ENCODE data around the gene MED13. TPM values are rescaled to one million over a fixed set of nuclear protein-coding genes. Genes with fewer than 3 reads are reported as not detected.

The MED13 gene
- total RNA-seq, 1 experiment from 2014 or later: 96.0 TPM

- ChIA-PET RAD21 (ENCODE audit: low non-redundant PET in 1 of 2, low total read pairs in 2 of 2, uncharacterized antibody in 2 of 2, unreplicated experiment in 2 of 2) (no interaction called here), CTCF (no interaction called here), POLR2A (no interaction called here)
- Histone ChIP-seq H3K4me1 (ENCODE audit: control insufficient read depth in 1 of 2, insufficient read depth in 2 of 2, low read length in 2 of 2) (no peaks in the 10 kb centered on the region), H2AFZ (ENCODE audit: low read depth, low read length, poor library complexity, severe bottlenecking) (no peak overlapping the region), H3K27ac (ENCODE audit: low read depth, low read length) (no peak overlapping the region), H3K9me2 (ENCODE audit: insufficient read depth) (no peaks in the 10 kb centered on the region), H3K27me3 (ENCODE audit: insufficient read depth, low read length) (no peaks in the 10 kb centered on the region), H4K20me1 (ENCODE audit: insufficient read depth) (no peaks in the 10 kb centered on the region), H3K36me3 (ENCODE audit: control insufficient read depth in 1 of 2, insufficient read depth in 2 of 2, low read length in 2 of 2) (no peaks in the 10 kb centered on the region), H3K9me3 (ENCODE audit: control insufficient read depth in 1 of 2, insufficient read depth in 1 of 2, low read depth in 1 of 2, low read length in 2 of 2) (no peaks in the 10 kb centered on the region), H3K9ac (ENCODE audit: low read length) (no peak overlapping the region), H3K79me2 (ENCODE audit: insufficient read depth, low read length) (no peaks in the 10 kb centered on the region), H3K4me3 (replicated peaks in 1 of 2; ENCODE audit: low read depth in 1 of 2, low read length in 2 of 2) (no peak overlapping the region), H3K4me2 (ENCODE audit: low read length) (no peak overlapping the region)
- intact Hi-C loops (cut with micrococcal nuclease): no loop called here
- no TSS peak for BruUV-seq (replicated peaks)
- TF ChIP-seq JUND (IDR thresholded peaks at IDR 0.05): no peak
- no peak for TF ChIP-seq CBX3 (IDR thresholded peaks at IDR 0.05; ENCODE audit: low read depth)
- TF ChIP-seq TCF7L2 (IDR thresholded peaks at IDR 0.05; ENCODE audit: borderline replicate concordance, extremely low read depth, insufficient read depth, insufficient read length): no peak
- no peak for TF ChIP-seq ZBTB33 (IDR thresholded peaks at IDR 0.05; ENCODE audit: extremely low read depth, insufficient replicate concordance, low read length)
- TF ChIP-seq CEBPB (IDR thresholded peaks at IDR 0.05; ENCODE audit: low read depth): no peak
- TF ChIP-seq RAD21 (IDR thresholded peaks at IDR 0.05; ENCODE audit: low read depth): no peak
- ATAC-seq (no peak), DNase-seq (ENCODE audit: low read depth, low spot score) (no peak)
Observed at GRCh38 chr17:62085511-62086408, 20.7 kb upstream of the MED13 start.

GRCh38 chr17:62084585-62084984 is 19.5 kb upstream of the MED13 start:
- H3K9me3 ChIP-seq (ENCODE audit: control insufficient read depth in 1 of 2, insufficient read depth in 1 of 2, low read depth in 1 of 2, low read length in 2 of 2): no peaks in the 10 kb centered on the region
- no peak overlapping the region for H3K9ac ChIP-seq (ENCODE audit: low read length)
- POLR2A ChIA-PET: no interaction called here
- H3K9me2 ChIP-seq (ENCODE audit: insufficient read depth): no peaks in the 10 kb centered on the region
- H3K36me3 ChIP-seq (ENCODE audit: control insufficient read depth in 1 of 2, insufficient read depth in 2 of 2, low read length in 2 of 2): no peaks in the 10 kb centered on the region
- no peak overlapping the region for H3K27ac ChIP-seq (ENCODE audit: low read depth, low read length)
- BruUV-seq (replicated peaks): no TSS peak
- intact Hi-C loops (cut with micrococcal nuclease): no loop called here
- H3K4me2 ChIP-seq (ENCODE audit: low read length): no peak overlapping the region
- no peaks in the 10 kb centered on the region for H3K27me3 ChIP-seq (ENCODE audit: insufficient read depth, low read length)
- no peaks in the 10 kb centered on the region for H3K79me2 ChIP-seq (ENCODE audit: insufficient read depth, low read length)
- no peak overlapping the region for H2AFZ ChIP-seq (ENCODE audit: low read depth, low read length, poor library complexity, severe bottlenecking)
- no peaks in the 10 kb centered on the region for H4K20me1 ChIP-seq (ENCODE audit: insufficient read depth)
- CTCF ChIA-PET: no interaction called here
- H3K4me3 ChIP-seq (replicated peaks in 1 of 2; ENCODE audit: low read depth in 1 of 2, low read length in 2 of 2): no peak overlapping the region
- H3K4me1 ChIP-seq (ENCODE audit: control insufficient read depth in 1 of 2, insufficient read depth in 2 of 2, low read length in 2 of 2): no peaks in the 10 kb centered on the region
- DNase-seq (ENCODE audit: low read depth, low spot score): no peak
- ATAC-seq: no peak; the same call in 1 of the 2 replicates
- RAD21 ChIA-PET (ENCODE audit: low non-redundant PET in 1 of 2, low total read pairs in 2 of 2, uncharacterized antibody in 2 of 2, unreplicated experiment in 2 of 2): no interaction called here
- no peak for TF ChIP-seq TCF7L2 (IDR thresholded peaks at IDR 0.05; ENCODE audit: borderline replicate concordance, extremely low read depth, insufficient read depth, insufficient read length)
- no peak for TF ChIP-seq SRF (IDR thresholded peaks at IDR 0.05; ENCODE audit: low read depth)
- TF ChIP-seq CEBPB (IDR thresholded peaks at IDR 0.05; ENCODE audit: low read depth): no peak
- no peak for TF ChIP-seq REST (IDR thresholded peaks at IDR 0.05; ENCODE audit: low read depth)
- TF ChIP-seq JUND (IDR thresholded peaks at IDR 0.05): no peak
- no peak for TF ChIP-seq RAD21 (IDR thresholded peaks at IDR 0.05; ENCODE audit: low read depth)
- no peak for TF ChIP-seq CTCF (IDR thresholded peaks at IDR 0.05 in 2 of 3, conservative IDR thresholded peaks at IDR 0.05 in 1 of 3; ENCODE audit: borderline replicate concordance in 1 of 3, insufficient read depth in 1 of 3, low read depth in 2 of 3, low read length in 2 of 3)
- TF ChIP-seq CBX3 (IDR thresholded peaks at IDR 0.05; ENCODE audit: low read depth): no peak
- no peak for TF ChIP-seq POLR2A (IDR thresholded peaks at IDR 0.05; ENCODE audit: borderline replicate concordance, extremely low read depth, insufficient read depth, insufficient read length)

All from HCT116 (cell line).